HCT116 (cell line): Measurements from ENCODE around the gene PTPRCAP. TPM values are rescaled to one million over a fixed set of nuclear protein-coding genes. Genes with fewer than 3 reads are reported as not detected.

Experiments
- ATAC-seq: fragments of 200-7000 bp; cut with Tn5 transposase; 2 replicates; pipeline ENCODE4 v1.9.1; 2020; ENCODE audit warnings: mild to moderate bottlenecking, moderate library complexity
- BruUV-seq: library from RNA; stranded (reverse); fragments of 400-500 nt; replicated peaks from 2 replicates; lab custom pipeline; 2021; lab: Mats Ljungman, UMichigan
- CTCF ChIA-PET: fragments of 300-600 bp; sonication (Branson Sonifier 250); formaldehyde crosslinking; loops from one replicate; lab custom pipeline; 2021; ENCODE audit warnings: antibody characterized with exemption; lab: Charles Lee
- POLR2A ChIA-PET: fragments of 300-600, 350-600 bp; sonication (Branson Sonifier 250); formaldehyde crosslinking; loops from one replicate; lab custom pipeline; 2021; ENCODE audit warnings: antibody characterized with exemption; lab: Charles Lee
- RAD21 ChIA-PET, 2 experiments: fragments of 300-600 bp; sonication (Branson Sonifier 250); formaldehyde crosslinking; loops; one replicate each; lab custom pipeline; 2023; ENCODE audit warnings: low total read pairs in 2 of 2; ENCODE audit not compliant: uncharacterized antibody in 2 of 2, unreplicated experiment in 2 of 2, low non-redundant PET in 1 of 2; lab: Charles Lee
- DNase-seq: peaks from one replicate; pipeline ENCODE4 v3.0.0-alpha.2; 2010; ENCODE audit warnings: low read depth, low spot score
- H2AFZ ChIP-seq: fragments of 200-600 bp; shearing (Covaris generic), sonication (generic); 2 replicates; pipeline ENCODE4 v1.6.1; 2017; ENCODE audit warnings: low read depth, mixed run types, mixed read lengths, antibody characterized with exemption, low read length; ENCODE audit not compliant: poor library complexity, severe bottlenecking
- H3K27ac ChIP-seq: 2 replicates; pipeline ENCODE4 v1.5.1; 2012; ENCODE audit warnings: low read depth, low read length
- H3K27me3 ChIP-seq: fragments of 200-600 bp; sonication (generic); 2 replicates; pipeline ENCODE4 v1.6.1; 2016; ENCODE audit warnings: mixed run types, low read length, mixed read lengths; ENCODE audit not compliant: insufficient read depth
- H3K36me3 ChIP-seq, 2 experiments: fragments of 200-500 bp in 1 of 2; fragments of 200-600 bp in 1 of 2; sonication (Bioruptor generic) in 1 of 2; sonication (generic) in 1 of 2; 2 replicates each; pipeline versions ENCODE4 v1.5.1 to v1.6.1; 2014 to 2016; ENCODE audit warnings: low read length in 2 of 2, inconsistent platforms in 1 of 2, mixed read lengths in 1 of 2, mixed run types in 1 of 2; ENCODE audit not compliant: insufficient read depth in 2 of 2, control insufficient read depth in 1 of 2
- H3K4me1 ChIP-seq, 2 experiments: fragments of 200-600 bp in 1 of 2; sonication (generic) in 1 of 2; 2 replicates each; pipeline versions ENCODE4 v1.5.1 to v1.6.1; 2012 to 2017; ENCODE audit warnings: low read length in 2 of 2, inconsistent platforms in 1 of 2, mild to moderate bottlenecking in 1 of 2, mixed read lengths in 1 of 2, mixed run types in 1 of 2, moderate library complexity in 1 of 2; ENCODE audit not compliant: insufficient read depth in 2 of 2, control insufficient read depth in 1 of 2
- H3K4me2 ChIP-seq: fragments of 200-600 bp; sonication (generic); 2 replicates; pipeline ENCODE4 v1.6.1; 2017; ENCODE audit warnings: mixed run types, low read length, mixed read lengths
- H3K4me3 ChIP-seq, 2 experiments: fragments of 200-600 bp in 1 of 2; sonication (generic) in 1 of 2; replicated peaks in 1 of 2; 2 replicates each; pipeline ENCODE4 v1.5.1; 2011 to 2016; ENCODE audit warnings: low read length in 2 of 2, control low read depth in 1 of 2, low read depth in 1 of 2, mild to moderate bottlenecking in 1 of 2, mixed read lengths in 1 of 2, mixed run types in 1 of 2
- H3K79me2 ChIP-seq: fragments of 200-600 bp; sonication (generic); 2 replicates; pipeline ENCODE4 v1.6.1; 2017; ENCODE audit warnings: mild to moderate bottlenecking, mixed run types, low read length, moderate library complexity, mixed read lengths; ENCODE audit not compliant: insufficient read depth
- H3K9ac ChIP-seq: fragments of 200-600 bp; sonication (generic); 2 replicates; pipeline ENCODE4 v1.6.1; 2016; ENCODE audit warnings: low read length, mixed read lengths
- H3K9me2 ChIP-seq: fragments of 200-600 bp; sonication (generic), shearing (Covaris generic); 2 replicates; pipeline ENCODE4 v1.6.1; 2017; ENCODE audit warnings: mixed run types, mild to moderate bottlenecking, moderate library complexity; ENCODE audit not compliant: insufficient read depth
- H3K9me3 ChIP-seq, 2 experiments: fragments of 200-500 bp in 1 of 2; fragments of 200-600 bp in 1 of 2; sonication (Bioruptor generic) in 1 of 2; sonication (generic) in 1 of 2; 2 replicates each; pipeline ENCODE4 v1.6.1; 2014 to 2017; ENCODE audit warnings: low read length in 2 of 2, mixed read lengths in 2 of 2, inconsistent platforms in 1 of 2, low read depth in 1 of 2, mild to moderate bottlenecking in 1 of 2, mixed run types in 1 of 2, moderate library complexity in 1 of 2; ENCODE audit not compliant: control insufficient read depth in 1 of 2, insufficient read depth in 1 of 2
- H4K20me1 ChIP-seq: fragments of 200-600 bp; sonication (generic), shearing (Covaris generic); 2 replicates; pipeline ENCODE4 v1.6.1; 2017; ENCODE audit warnings: mixed run types, mild to moderate bottlenecking, moderate library complexity; ENCODE audit not compliant: insufficient read depth
- CEBPB ChIP-seq: IDR thresholded peaks from 2 replicates; pipeline ENCODE4 v1.6.1; 2012; ENCODE audit warnings: low read depth
- EZH2 ChIP-seq: fragments of 200-600 bp; sonication (generic); IDR thresholded peaks from 2 replicates; pipeline ENCODE4 v1.6.1; 2017; ENCODE audit warnings: antibody characterized with exemption, mixed run types
- FOSL1 ChIP-seq: IDR thresholded peaks from 2 replicates; pipeline ENCODE4 v1.6.1; 2012; ENCODE audit warnings: low read depth
- MAX ChIP-seq: IDR thresholded peaks from 2 replicates; pipeline ENCODE4 v1.6.1; 2012
- POLR2A ChIP-seq: IDR thresholded peaks from 2 replicates; pipeline ENCODE4 v1.7.0; 2011; ENCODE audit warnings: borderline replicate concordance; ENCODE audit not compliant: insufficient read depth, insufficient read length; ENCODE audit errors: extremely low read depth
- REST ChIP-seq: IDR thresholded peaks from 2 replicates; pipeline ENCODE4 v1.6.1; 2012; ENCODE audit warnings: low read depth
- SRF ChIP-seq: IDR thresholded peaks from 2 replicates; pipeline ENCODE4 v1.6.1; 2012; ENCODE audit warnings: low read depth
- TCF7L2 ChIP-seq: IDR thresholded peaks from 2 replicates; pipeline ENCODE4 v1.7.0; 2011; ENCODE audit warnings: borderline replicate concordance, inconsistent platforms; ENCODE audit not compliant: insufficient read depth, insufficient read length; ENCODE audit errors: extremely low read depth
- ZBTB33 ChIP-seq: IDR thresholded peaks from 2 replicates; pipeline ENCODE4 v1.6.1; 2011; ENCODE audit warnings: mild to moderate bottlenecking, low read length, moderate library complexity; ENCODE audit not compliant: insufficient replicate concordance; ENCODE audit errors: extremely low read depth
- ZFX ChIP-seq: fragments of 450-650 bp; IDR thresholded peaks from 2 replicates; pipeline ENCODE4 v1.6.1; 2017
- intact Hi-C: fragments of 100-400 bp; cut with micrococcal nuclease; formaldehyde crosslinking; loops from 2 replicates; pipeline ENCODE4 v1.10.0; 2022
- total RNA-seq: library from RNA; stranded (reverse); gene quantifications from one replicate; pipeline ENCODE4 v1.2.1, GENCODE V29; 2021; ENCODE audit not compliant: unreplicated experiment

PTPRCAP gene
- total RNA-seq, 1 experiment from 2014 or later, result 1.4 TPM

GRCh38 chr11:67413266-67413849 is 24.1 kb downstream of the PTPRCAP start:
- no peak overlapping the region for H2AFZ ChIP-seq
- POLR2A ChIA-PET, result interaction anchor here (1.9 kb wide), 1 partner anchor 12 kb away, joined by 5 read pairs; the partner anchor contains the start of gene PPP1CA
- no peaks in the 10 kb centered on the region for H4K20me1 ChIP-seq
- TF ChIP-seq SRF, result no peak
- no peak for TF ChIP-seq CEBPB
- TF ChIP-seq TCF7L2, result no peak
- no peak for TF ChIP-seq MAX
- no peak for TF ChIP-seq ZFX
- no peak for TF ChIP-seq EZH2
- TF ChIP-seq POLR2A, result no peak
- no peak for TF ChIP-seq REST
- TF ChIP-seq ZBTB33, result no peak
- TF ChIP-seq FOSL1, result no peak
- DNase-seq (no peak), ATAC-seq (no peak)
- intact Hi-C loops, result no loop called here
- H3K4me2 ChIP-seq, result no peak overlapping the region
- H3K9me3 ChIP-seq, result no peaks in the 10 kb centered on the region
- H3K27ac ChIP-seq, result no peak overlapping the region
- no peaks in the 10 kb centered on the region for H3K9me2 ChIP-seq
- BruUV-seq, result no TSS peak
- H3K27me3 ChIP-seq, result no peaks in the 10 kb centered on the region
- H3K4me3 ChIP-seq, result no peak overlapping the region
- RAD21 ChIA-PET, result interaction anchor here in 1 of 2 experiments (1.4 kb wide), 1 partner anchor 12 kb away, joined by 4 read pairs; the partner anchor contains the start of gene PPP1CA
- no peaks in the 10 kb centered on the region for H3K36me3 ChIP-seq
- CTCF ChIA-PET, result interaction anchor here (1.1 kb wide), 1 partner anchor 12 kb away, joined by 3 read pairs; the partner anchor contains the start of gene PPP1CA
- H3K79me2 ChIP-seq, result no peaks in the 10 kb centered on the region
- peaks cover 14 to 31% of the 10 kb centered on the region in 2 experiments; a peak in 3 of 4 replicates for H3K4me1 ChIP-seq
- H3K9ac ChIP-seq, result no peak overlapping the region
